Right ventricle myocardium inferior (tissue), 1 donor: ENCODE data around the gene RBM12. TPM values are rescaled to one million over a fixed set of nuclear protein-coding genes. Genes with fewer than 3 reads are reported as not detected.

Experiments used
- ATAC-seq: fragments of 200-7000 bp; cut with Tn5 transposase; one replicate; pipeline ENCODE4 v1.9.1; 2020; ENCODE audit warnings: mild to moderate bottlenecking, moderate library complexity
- DNase-seq: peaks from one replicate; pipeline ENCODE4 v3.0.0; 2021; ENCODE audit errors: missing footprints
- intact Hi-C: fragments of 100-400 bp; cut with DNase I; formaldehyde crosslinking; loops from one replicate; pipeline ENCODE4 v1.11.0; 2022
- total RNA-seq: library from RNA; stranded (reverse); fragmentation: NEBNext Ultra II Directional; extraction: Animal tissue kit (Norgen Biotek cat#: 25700); gene quantifications from one replicate; pipeline ENCODE4 v1.2.1, GENCODE V29; 2021
- donor health status: DM: no; HTN: yes; CAD: no; lungs with severe emphysema.

The RBM12 gene
- total RNA-seq, 1 donor from 2014 or later: 41.4 TPM

GRCh38 chr20:35661908-35662307 lies 2.8 kb downstream of the RBM12 start:
- intact Hi-C loops: loop anchor here (2.0 kb wide), 1 partner anchor 45 kb away; no protein-coding TSS in a partner anchor
- no peak for ATAC-seq
- no peak for DNase-seq

GRCh38 chr20:35661053-35661452 lies 3.6 kb downstream of the RBM12 start:
- intact Hi-C loops: no loop called here
- ATAC-seq (no peak), DNase-seq (no peak)

GRCh38 chr20:35660122-35660937 lies 4.4 kb downstream of the RBM12 start:
- intact Hi-C loops: no loop called here

GRCh38 chr20:35657271-35657670 lies 7.4 kb downstream of the RBM12 start:
- ATAC-seq (no peak), DNase-seq (no peak)
- intact Hi-C loops: no loop called here

More at GRCh38 chr20:35660122-35660937, 4.4 kb downstream of the RBM12 start:
- ATAC-seq (no peak), DNase-seq (no peak)

- ATAC-seq: no peak
- intact Hi-C loops: no loop called here
- no peak for DNase-seq
These were observed 10.3 kb downstream of the RBM12 start for GRCh38 chr20:35654415-35654814.

DNA sequence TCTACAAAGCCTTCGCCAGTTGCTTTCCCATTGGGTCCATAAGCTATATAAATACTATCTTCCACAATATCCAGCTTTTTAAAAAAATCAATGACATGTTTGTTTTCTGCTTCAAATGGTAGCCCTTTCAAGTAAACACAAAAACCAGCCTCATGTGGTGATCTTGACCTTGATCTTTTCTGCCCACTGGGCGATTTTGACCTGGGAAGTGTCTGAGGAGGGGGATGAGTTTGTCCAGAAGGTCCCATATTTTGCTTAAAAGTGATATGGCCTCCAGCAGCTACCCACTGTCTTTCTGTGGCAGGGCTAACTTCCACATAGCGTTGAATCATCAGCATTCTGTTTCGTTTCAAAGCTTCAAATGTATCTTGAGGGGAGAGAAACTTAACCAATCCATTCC lies 10.8 kb downstream of the RBM12 start:
- intact Hi-C loops: no loop called here
- no peak for ATAC-seq

GRCh38 chr20:35653430-35653734 lies 11.3 kb downstream of the RBM12 start:
- DNase-seq: no peak
- ATAC-seq: no peak
- intact Hi-C loops: no loop called here

More for the DNA sequence above, 10.8 kb downstream of the RBM12 start:
- DNase-seq: no peak

DNA sequence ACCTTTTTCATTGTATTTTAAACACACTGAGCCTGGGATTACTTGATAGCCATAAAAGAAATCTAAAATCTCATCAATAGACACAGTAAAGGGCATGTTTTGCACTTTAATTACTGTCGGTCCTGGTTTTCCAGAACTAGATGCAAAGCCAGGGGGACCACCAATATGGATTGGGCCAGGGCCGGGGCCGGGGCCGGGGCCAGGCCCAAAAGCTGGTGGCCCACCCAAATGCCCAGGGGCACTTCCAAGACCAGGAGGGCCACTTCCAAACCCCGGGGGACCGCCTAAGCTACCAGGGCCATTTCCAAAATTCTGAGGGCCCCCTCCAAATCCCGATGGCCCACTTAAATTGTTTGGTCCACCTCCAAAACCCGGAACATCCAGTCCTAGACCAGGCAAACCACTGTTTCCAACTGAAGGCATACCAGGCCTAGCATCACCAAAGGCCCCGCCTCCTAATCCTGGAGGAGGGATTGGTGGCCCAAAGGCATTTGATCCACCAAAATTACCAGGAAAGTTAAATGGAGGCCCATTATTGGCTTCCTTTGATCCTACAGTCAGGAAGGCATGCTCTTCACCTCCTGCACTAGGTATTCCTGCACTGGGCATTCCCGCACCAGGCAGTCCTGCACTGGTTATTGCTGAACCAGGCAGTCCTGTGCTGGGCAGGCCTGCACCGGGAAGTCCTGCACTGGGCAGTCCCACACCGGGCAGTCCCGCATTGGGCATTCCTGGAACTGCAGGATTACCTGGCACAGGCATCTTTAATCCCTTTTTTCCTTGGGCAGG lies 11.9 kb downstream of the RBM12 start:
- ATAC-seq (no peak), DNase-seq (no peak)
- intact Hi-C loops: no loop called here

- intact Hi-C loops: no loop called here
- DNase-seq (no peak), ATAC-seq (no peak)
These were observed 12.7 kb downstream of the RBM12 start for GRCh38 chr20:35651958-35652357.

DNA sequence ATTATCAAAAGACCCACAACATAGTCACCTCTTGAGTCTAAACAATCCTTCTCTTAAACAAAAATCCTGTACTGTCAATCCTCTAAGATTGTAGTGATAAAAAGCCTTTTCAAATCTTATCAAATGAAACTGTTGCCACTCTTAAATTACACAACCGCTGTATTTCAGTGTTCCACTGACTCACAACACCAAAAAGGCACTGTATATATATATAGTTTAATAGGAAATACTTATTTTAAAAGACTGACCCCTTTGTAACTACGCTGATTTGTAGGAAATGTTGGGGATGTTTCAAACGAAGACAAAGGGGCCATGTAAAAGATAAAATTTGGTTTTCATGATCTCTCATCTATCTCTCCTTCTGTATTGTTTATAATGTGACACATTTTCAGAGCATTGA lies 14.1 kb downstream of the RBM12 start:
- intact Hi-C loops: no loop called here
- DNase-seq (no peak), ATAC-seq (no peak)

DNA sequence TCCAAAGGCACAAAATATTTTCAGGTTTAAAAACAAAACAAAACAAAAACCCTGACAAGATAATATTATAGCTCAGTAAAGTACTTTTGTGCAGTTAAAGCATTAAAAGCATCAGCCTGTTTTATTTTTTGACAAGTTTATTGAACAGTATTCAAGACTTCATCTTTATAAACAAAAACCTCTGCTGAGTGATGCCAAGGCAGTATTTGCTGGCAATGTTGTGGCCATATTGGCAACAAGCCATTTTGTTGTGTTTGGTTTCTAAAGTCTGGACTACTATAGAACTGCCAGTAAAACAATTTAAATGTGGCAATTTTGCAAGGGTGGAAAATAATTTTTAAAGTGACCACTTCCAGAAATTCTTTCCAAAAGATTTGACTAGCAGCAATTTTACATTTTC lies 15.9 kb downstream of the RBM12 start:
- ATAC-seq (no peak), DNase-seq (no peak)
- intact Hi-C loops: no loop called here

DNA sequence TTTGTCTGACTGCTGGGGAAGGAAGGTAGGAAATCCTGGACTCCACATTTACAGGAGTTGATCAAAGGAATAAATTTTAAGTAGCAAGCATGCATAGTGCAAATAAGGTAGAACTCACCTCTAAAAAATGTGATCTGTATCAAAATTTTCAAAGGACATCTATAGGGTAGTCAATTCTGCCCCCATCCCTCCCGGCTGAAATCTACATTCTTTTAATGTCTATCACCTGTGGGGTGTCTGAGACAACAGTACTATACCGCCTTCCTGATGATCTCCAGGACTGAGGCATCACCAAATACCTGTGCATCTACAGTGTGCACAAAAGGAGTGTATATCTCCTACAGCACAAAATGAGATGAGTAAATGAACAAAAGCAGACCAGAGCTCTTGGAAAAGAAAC lies 19.9 kb downstream of the RBM12 start:
- intact Hi-C loops: no loop called here
- ATAC-seq (no peak), DNase-seq (no peak)

- DNase-seq (no peak), ATAC-seq (no peak)
- intact Hi-C loops: no loop called here
These were observed 21.7 kb downstream of the RBM12 start for GRCh38 chr20:35643045-35643444.

DNA sequence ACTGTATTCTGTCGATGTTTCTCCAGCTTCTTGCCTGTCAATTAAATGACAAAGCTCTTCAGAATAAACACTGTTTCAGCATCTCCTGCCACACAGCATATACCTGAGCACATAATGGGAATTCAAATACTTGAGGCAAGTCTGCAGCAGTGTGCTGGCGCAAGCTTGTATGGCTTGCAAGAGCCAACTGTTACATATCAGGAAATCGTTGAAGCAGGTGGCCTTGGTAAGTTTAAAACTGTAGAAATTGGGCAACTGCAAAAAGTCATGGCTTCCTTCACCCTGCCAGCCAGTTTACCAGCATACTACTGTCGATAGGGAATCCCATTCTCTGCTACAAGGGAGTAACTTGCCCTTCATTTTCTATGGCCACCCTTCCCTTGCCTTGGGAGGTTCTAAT lies 23.0 kb downstream of the RBM12 start:
- ATAC-seq: no peak
- intact Hi-C loops: no loop called here
- no peak for DNase-seq

- DNase-seq (no peak), ATAC-seq (no peak)
- intact Hi-C loops: no loop called here
These were observed 24.0 kb downstream of the RBM12 start for GRCh38 chr20:35640724-35641123.

GRCh38 chr20:35638751-35639150 lies 25.9 kb downstream of the RBM12 start:
- ATAC-seq (no peak), DNase-seq (no peak)
- intact Hi-C loops: no loop called here

- DNase-seq: no peak
- ATAC-seq: no peak
- intact Hi-C loops: no loop called here
These were observed 27.4 kb downstream of the RBM12 start for GRCh38 chr20:35637276-35637675.

DNA sequence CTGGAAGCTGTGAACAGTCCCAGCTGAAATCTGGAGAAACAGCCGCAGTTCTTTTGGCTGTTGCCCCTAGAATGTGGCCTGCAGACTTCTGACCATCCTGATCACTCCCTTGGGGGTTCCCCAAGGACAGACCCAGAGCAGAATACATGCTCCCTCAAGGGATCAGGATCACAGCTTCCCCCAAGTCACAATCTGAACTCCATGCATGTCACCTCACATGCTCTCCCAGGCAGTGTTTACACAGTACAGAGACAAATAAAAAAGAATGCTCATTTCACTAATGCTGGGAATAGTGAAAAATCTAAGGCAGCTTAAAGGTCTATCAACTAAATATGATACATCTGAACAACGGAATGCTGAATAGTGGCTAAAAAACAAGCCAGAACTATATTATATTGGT lies 28.6 kb downstream of the RBM12 start:
- intact Hi-C loops: no loop called here
- peak; percentile 32 for ATAC-seq
- DNase-seq: no peak

GRCh38 chr20:35635652-35636051 lies 29.0 kb downstream of the RBM12 start:
- intact Hi-C loops: no loop called here
- no peak for DNase-seq
- ATAC-seq: peak; percentile 37

DNA sequence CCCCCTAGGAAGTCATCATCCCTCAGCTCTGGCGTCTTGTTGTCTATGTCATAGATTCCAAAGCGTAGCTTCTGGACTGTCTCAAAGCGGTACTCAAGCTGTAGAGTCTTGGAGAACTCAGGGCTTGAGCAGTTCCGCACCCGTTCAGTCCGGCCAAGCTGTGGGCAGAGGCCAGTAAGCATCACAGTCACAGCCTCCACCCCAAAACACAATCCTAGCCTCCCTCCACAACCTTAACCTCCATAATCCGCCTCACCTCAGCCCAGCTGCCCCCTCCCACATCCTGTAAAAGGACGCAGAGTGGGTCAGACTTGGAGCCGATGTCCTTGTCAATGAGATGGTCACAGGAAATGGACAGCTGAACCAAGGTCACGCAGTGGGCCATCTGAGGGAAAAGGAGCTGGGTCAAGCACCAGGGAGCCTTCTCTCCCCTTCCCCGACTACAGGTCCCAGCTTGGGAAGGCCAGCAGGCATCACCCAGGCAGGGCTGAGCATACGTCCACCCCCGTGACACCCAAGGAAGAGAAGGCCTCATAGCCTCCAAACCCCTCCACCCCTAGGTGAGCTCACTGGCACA lies 32.1 kb downstream of the RBM12 start:
- DNase-seq (no peak), ATAC-seq (no peak)
- intact Hi-C loops: no loop called here
